Thyroid gland (tissue), 4 donors: Measurements from ENCODE around the gene ZNF491. TPM values are rescaled to one million over a fixed set of nuclear protein-coding genes. Genes with fewer than 3 reads are reported as not detected.

Source experiments
- DNase-seq, 2 donors: peaks; one replicate each; pipeline ENCODE4 v3.0.0-alpha.2; 2019
- H3K27ac ChIP-seq, 3 donors: fragments of 200-600 bp; sonication (generic); 1 replicate in 2 of 3; 2 replicates in 1 of 3; pipeline ENCODE4 v1.5.1; 2016 to 2019; ENCODE audit warnings: mild to moderate bottlenecking in 1 of 3, moderate library complexity in 1 of 3
- H3K27me3 ChIP-seq: fragments of 200-600 bp; sonication (generic); one replicate; pipeline ENCODE4 v1.5.1; 2019
- H3K36me3 ChIP-seq, 2 donors: fragments of 200-600 bp; sonication (generic); one replicate each; pipeline ENCODE4 v1.5.1; 2016 to 2019
- H3K4me1 ChIP-seq, 2 donors: fragments of 200-600 bp; sonication (generic); one replicate each; pipeline ENCODE4 v1.5.1; 2017 to 2019
- H3K4me3 ChIP-seq, 3 donors: fragments of 200-600 bp; sonication (generic); replicated peaks in 1 of 3; 1 replicate in 2 of 3; 2 replicates in 1 of 3; pipeline ENCODE4 v1.5.1; 2016; ENCODE audit warnings: mild to moderate bottlenecking in 1 of 3
- H3K9me3 ChIP-seq: fragments of 200-600 bp; sonication (generic); one replicate; pipeline ENCODE4 v1.5.1; 2017
- CTCF ChIP-seq, 6 experiments: fragments of 200-600 bp in 3 of 6; fragments of 450-650 bp in 3 of 6; sonication (generic) in 3 of 6; IDR thresholded peaks; one replicate each; pipeline ENCODE4 v1.5.1; 2016 to 2019; ENCODE audit warnings: antibody characterized with exemption in 6 of 6, mild to moderate bottlenecking in 2 of 6, inconsistent platforms in 1 of 6, moderate library complexity in 1 of 6
- POLR2A ChIP-seq, 2 donors: fragments of 450-650 bp; IDR thresholded peaks; one replicate each; pipeline ENCODE4 v1.6.1; 2017; ENCODE audit warnings: antibody characterized with exemption in 2 of 2, mild to moderate bottlenecking in 2 of 2, moderate library complexity in 1 of 2
- WGBS, 2 donors: methylation state at CpG; one replicate each; pipeline ENCODE4 v1.1.5; 2017; 5-methylcytosine and 5-hydroxymethylcytosine counted together
- intact Hi-C: fragments of 100-400 bp; cut with DNase I; formaldehyde crosslinking; loops from one replicate; pipeline ENCODE4 v1.15.1; 2023
- total RNA-seq, 4 donors: library from RNA; depleted of rRNA; stranded (reverse); fragments of >200 nt; gene quantifications; one replicate each; pipeline ENCODE4 v1.2.3, GENCODE V29; 2016

Gene ZNF491
- total RNA-seq, 4 donors from 2014 or later = 2.9 to 3.2 (median 3.1) TPM

GRCh38 chr19:11856596-11857250 is 58.4 kb downstream of the ZNF491 start:
- TF ChIP-seq POLR2A (IDR thresholded peaks at IDR 0.05) (no peak), CTCF (IDR thresholded peaks at IDR 0.05) (no peak)
- DNase-seq = no peak
- intact Hi-C loops = no loop called here
- Histone ChIP-seq H3K27ac (no peak overlapping the region), H3K27me3 (no peaks in the 10 kb centered on the region), H3K4me1 (no peaks in the 10 kb centered on the region), H3K9me3 (no peaks in the 10 kb centered on the region), H3K36me3 (no peaks in the 10 kb centered on the region), H3K4me3 (no peak overlapping the region)
- WGBS, 2 donors = 96 to 97% methylated on average over 12 of the region's 12 CpGs

Other genes with a start within 250 kb of the ZNF491 start
- 10 to 100 TPM; 18.7 to 57.0 (median 30.9) TPM for gene ELOF1, start 239.3 kb upstream of the ZNF491 start, total RNA-seq
- 1 to 10 TPM; 4.9 to 8.4 (median 6.2) TPM for gene ACP5, start 220.9 kb upstream of the ZNF491 start, total RNA-seq
- 10 to 100 TPM; 14.5 to 24.3 (median 21.7) TPM for gene ZNF627, start 201.0 kb upstream of the ZNF491 start, total RNA-seq
- 10 to 100 TPM in 1 of 4 donors, 1 to 10 TPM in 3; 7.4 to 11.7 (median 9.1) TPM for gene ZNF823, start 59.6 kb upstream of the ZNF491 start, total RNA-seq
- 10 to 100 TPM; 17.8 to 56.4 (median 24.2) TPM for gene ZNF441, start 31.5 kb upstream of the ZNF491 start, total RNA-seq
- 10 to 100 TPM; 11.9 to 16.0 (median 13.8) TPM for gene ZNF440, start 15.8 kb downstream of the ZNF491 start, total RNA-seq
- gene ZNF439, start 50.2 kb downstream of the ZNF491 start, total RNA-seq = 10 to 100 TPM; 13.8 to 22.9 (median 18.6) TPM
- 10 to 100 TPM; 14.1 to 20.0 (median 16.7) TPM for gene ZNF69, start 89.3 kb downstream of the ZNF491 start, total RNA-seq
- gene ZNF700, start 126.6 kb downstream of the ZNF491 start, total RNA-seq = 10 to 100 TPM; 10.9 to 23.1 (median 16.0) TPM
- gene ZNF763, start 166.5 kb downstream of the ZNF491 start, total RNA-seq = 10 to 100 TPM in 2 of 4 donors, 1 to 10 TPM in 2; 7.4 to 14.4 (median 10.3) TPM
- gene ZNF433, start 237.2 kb downstream of the ZNF491 start, total RNA-seq = 10 to 100 TPM in 3 of 4 donors, 1 to 10 TPM in 1; 8.9 to 21.8 (median 12.6) TPM